C4-2B (cell line): ENCODE measurements around the gene FAM83F.

Experiments used
- ZFX ChIP-seq: fragments of 450-650 bp; IDR thresholded peaks from 2 replicates; pipeline ENCODE4 v1.6.1; 2017
- TF ChIP-seq, protein P1 (sequence below): fragments of 450-650 bp; conservative IDR thresholded peaks from 2 replicates; pipeline ENCODE4 v1.5.1; 2017; ENCODE audit warnings: mild to moderate bottlenecking

DNA sequence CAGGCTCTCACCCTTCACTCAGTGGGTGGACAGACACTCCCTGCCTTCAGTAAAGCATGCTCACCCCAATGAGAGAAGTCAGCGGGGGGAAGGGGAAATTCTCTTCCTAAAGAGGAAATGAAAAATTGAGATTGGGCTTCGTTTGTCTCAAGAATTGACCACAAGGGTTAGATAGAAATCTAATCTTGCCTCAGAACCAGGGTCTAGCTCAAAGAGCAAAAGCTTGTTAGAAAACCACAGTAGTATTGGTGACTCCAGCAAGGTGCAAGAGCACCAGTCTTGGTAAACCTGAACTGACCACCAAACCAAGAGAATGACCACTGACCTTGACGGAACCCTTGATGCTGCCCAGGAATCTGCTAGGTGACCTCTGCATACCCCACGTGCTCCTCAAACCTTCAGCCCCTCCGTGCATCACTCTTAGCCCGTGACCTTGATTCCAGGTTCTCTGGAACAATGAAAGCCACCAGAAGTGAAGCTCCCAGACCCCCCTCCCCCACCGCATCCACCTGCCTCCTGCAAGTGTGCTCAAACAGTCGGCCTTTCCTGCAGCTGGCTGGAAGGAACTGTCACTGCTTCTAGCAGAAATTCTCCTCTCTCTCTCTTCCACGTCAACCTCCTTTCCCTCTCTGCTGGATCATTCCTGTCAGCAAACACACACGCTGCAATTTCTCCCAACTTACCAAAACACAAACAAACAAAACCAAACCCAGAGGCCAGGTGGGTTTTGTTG, 37.7 kb upstream of the FAM83F start:
- TF ChIP-seq, protein P1, sequence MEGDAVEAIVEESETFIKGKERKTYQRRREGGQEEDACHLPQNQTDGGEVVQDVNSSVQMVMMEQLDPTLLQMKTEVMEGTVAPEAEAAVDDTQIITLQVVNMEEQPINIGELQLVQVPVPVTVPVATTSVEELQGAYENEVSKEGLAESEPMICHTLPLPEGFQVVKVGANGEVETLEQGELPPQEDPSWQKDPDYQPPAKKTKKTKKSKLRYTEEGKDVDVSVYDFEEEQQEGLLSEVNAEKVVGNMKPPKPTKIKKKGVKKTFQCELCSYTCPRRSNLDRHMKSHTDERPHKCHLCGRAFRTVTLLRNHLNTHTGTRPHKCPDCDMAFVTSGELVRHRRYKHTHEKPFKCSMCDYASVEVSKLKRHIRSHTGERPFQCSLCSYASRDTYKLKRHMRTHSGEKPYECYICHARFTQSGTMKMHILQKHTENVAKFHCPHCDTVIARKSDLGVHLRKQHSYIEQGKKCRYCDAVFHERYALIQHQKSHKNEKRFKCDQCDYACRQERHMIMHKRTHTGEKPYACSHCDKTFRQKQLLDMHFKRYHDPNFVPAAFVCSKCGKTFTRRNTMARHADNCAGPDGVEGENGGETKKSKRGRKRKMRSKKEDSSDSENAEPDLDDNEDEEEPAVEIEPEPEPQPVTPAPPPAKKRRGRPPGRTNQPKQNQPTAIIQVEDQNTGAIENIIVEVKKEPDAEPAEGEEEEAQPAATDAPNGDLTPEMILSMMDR = no peak
- no peak for TF ChIP-seq ZFX
